ENCODE results near the gene JUP.

JUP gene

DNA sequence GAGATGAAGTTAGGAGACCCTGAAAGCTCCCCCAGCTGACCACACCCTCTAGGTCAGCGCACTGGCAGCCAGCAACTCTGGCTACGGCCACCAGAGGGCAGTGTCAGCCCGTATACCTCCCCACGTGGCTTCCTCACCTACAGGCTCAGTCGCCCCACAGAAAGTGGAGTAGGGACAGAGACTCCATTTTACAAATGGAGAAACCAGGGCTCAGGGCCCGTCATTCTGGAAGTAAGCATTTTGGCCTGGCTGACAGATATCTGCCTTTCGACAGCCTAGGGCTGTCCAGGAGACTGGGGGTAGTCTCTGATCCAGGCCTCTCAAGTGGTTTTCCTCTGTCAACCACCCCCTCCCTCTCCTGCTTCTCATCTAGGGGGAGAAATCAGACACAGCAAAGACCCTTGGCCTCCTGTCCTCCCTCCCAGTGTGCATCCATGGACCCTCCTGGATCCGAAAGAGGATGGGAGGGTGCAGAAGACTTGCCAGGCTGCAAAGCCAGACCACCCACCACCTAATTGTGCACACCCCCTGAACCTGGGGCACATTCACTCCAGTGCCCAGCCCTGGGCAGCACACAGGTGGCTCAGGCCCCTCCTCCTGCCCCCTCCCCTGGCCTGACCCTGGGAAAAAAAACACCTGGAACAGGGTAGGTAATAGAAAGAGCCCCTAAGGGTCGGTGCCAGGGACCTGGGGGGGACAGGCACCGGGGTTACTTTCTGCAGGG lies 48.3 kb downstream of the JUP start:
- Histone ChIP-seq H3K23ac (ENCODE audit: low read length) (no peak overlapping the region), H3K27me3 (ENCODE audit: insufficient read depth, low read length, poor library complexity) (peaks cover 12% of the 10 kb centered on the region), H3K79me1 (ENCODE audit: low read length) (no peaks in the 10 kb centered on the region), H2BK5ac (ENCODE audit: low read length) (peak overlapping the region; percentile 46), H3K4me1 (ENCODE audit: control insufficient read depth, low read depth, low read length) (no peaks in the 10 kb centered on the region), H3K4ac (ENCODE audit: low read depth, low read length) (peak overlapping the region; percentile 4), H4K8ac (ENCODE audit: low read depth, low read length) (peak overlapping the region; percentile 77), H3K18ac (ENCODE audit: low read length) (no peak overlapping the region), H3K4me2 (ENCODE audit: low read length) (no peak overlapping the region), H2BK15ac (replicated peaks; ENCODE audit: low read depth) (no peak overlapping the region), H4K5ac (ENCODE audit: low read length) (peak overlapping the region; percentile 91), H3K9ac (ENCODE audit: low read length) (peak overlapping the region; percentile 46), H3K36me3 (ENCODE audit: control insufficient read depth, insufficient read depth, low read length) (no peaks in the 10 kb centered on the region), H3K27ac (ENCODE audit: low read depth, low read length) (no peak overlapping the region), H3K4me3 (ENCODE audit: low read length) (no peak overlapping the region), H2AK5ac (ENCODE audit: low read length) (no peak overlapping the region), H3K56ac (ENCODE audit: low read length) (peak overlapping the region; percentile 78), H2BK120ac (ENCODE audit: low read depth, low read length) (peak overlapping the region; percentile 24), H3K79me2 (ENCODE audit: control insufficient read depth, insufficient read depth, low read length) (no peaks in the 10 kb centered on the region)
- peak; percentile 87 for DNase-seq
- WGBS (ENCODE audit: extremely low coverage, insufficient coverage, low lambda C conversion rate): no CpG with 5 or more reads among the region's 10 CpGs

DNA sequence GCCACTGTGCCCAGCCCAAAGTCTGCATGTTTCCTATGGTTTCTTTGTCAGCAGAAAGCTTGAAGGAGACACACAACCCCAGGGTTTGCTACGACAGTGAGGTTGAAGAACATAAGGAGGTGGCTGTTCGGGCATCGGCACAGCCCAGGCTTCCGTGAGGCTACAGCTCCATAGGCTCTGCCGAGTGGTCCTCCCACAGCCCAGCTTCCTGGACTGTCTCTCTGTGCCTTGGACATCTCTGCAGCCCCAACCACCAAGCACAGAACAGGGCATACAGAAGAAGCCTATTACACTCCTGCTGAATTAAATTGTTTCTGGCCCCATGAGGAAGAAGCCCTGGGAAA lies 48.9 kb downstream of the JUP start:
- Histone ChIP-seq H2AK5ac (ENCODE audit: low read length) (no peak overlapping the region), H3K4me3 (ENCODE audit: low read length) (no peak overlapping the region), H3K27ac (ENCODE audit: low read depth, low read length) (no peak overlapping the region), H3K23ac (ENCODE audit: low read length) (no peak overlapping the region), H3K79me2 (ENCODE audit: control insufficient read depth, insufficient read depth, low read length) (no peaks in the 10 kb centered on the region), H3K4me2 (ENCODE audit: low read length) (no peak overlapping the region), H2BK15ac (replicated peaks; ENCODE audit: low read depth) (no peak overlapping the region), H2BK5ac (ENCODE audit: low read length) (no peak overlapping the region), H3K18ac (ENCODE audit: low read length) (no peak overlapping the region), H3K4ac (ENCODE audit: low read depth, low read length) (no peak overlapping the region), H3K79me1 (ENCODE audit: low read length) (no peaks in the 10 kb centered on the region), H4K8ac (ENCODE audit: low read depth, low read length) (no peak overlapping the region), H3K56ac (ENCODE audit: low read length) (no peak overlapping the region), H3K36me3 (ENCODE audit: control insufficient read depth, insufficient read depth, low read length) (no peaks in the 10 kb centered on the region), H3K27me3 (ENCODE audit: insufficient read depth, low read length, poor library complexity) (peaks cover 13% of the 10 kb centered on the region), H3K4me1 (ENCODE audit: control insufficient read depth, low read depth, low read length) (no peaks in the 10 kb centered on the region), H3K9ac (ENCODE audit: low read length) (no peak overlapping the region), H2BK120ac (ENCODE audit: low read depth, low read length) (no peak overlapping the region), H4K5ac (ENCODE audit: low read length) (no peak overlapping the region)
- no CpG with 5 or more reads among the region's 5 CpGs for WGBS (ENCODE audit: extremely low coverage, insufficient coverage, low lambda C conversion rate)
- DNase-seq: no peak

DNA sequence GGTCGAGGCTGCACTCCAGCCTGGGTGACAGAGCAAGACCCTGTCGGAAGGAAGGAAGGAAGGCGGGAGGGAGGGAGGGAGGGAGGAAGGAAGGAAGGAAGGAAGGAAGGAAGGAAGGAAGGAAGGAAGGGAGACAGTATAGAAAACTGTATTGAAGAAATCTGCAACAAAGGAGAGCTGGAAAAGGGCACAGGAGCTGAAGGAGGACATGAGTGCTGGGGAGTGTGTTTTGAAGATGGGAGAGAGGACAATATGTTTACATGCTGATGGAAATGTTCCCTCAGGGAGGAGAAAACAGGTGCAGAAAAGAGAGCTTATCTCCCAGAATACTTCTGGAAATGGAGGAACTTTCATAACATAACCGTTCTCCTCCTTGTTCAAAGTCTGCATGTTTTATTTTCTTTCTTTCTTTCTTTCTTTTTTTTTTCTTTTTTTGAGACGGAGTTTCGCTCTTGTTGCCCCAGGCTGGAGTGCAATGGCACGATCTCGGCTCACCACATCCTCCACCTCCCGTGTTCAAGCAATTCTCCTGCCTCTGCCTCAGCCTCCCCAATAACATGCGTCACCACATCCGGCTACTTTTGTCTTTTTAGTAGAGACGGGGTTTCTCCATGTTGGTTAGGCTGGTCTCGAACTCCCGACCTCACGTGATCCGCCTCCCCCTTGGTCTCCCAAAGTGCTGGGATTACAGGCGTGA lies 49.4 kb downstream of the JUP start:
- WGBS (ENCODE audit: extremely low coverage, insufficient coverage, low lambda C conversion rate): no CpG with 5 or more reads among the region's 17 CpGs
- H3K56ac ChIP-seq (ENCODE audit: low read length): no peak overlapping the region
- H3K4me3 ChIP-seq (ENCODE audit: low read length): no peak overlapping the region
- no peak overlapping the region for H2BK15ac ChIP-seq (replicated peaks; ENCODE audit: low read depth)
- no peak overlapping the region for H2AK5ac ChIP-seq (ENCODE audit: low read length)
- H3K4ac ChIP-seq (ENCODE audit: low read depth, low read length): no peak overlapping the region
- H3K23ac ChIP-seq (ENCODE audit: low read length): no peak overlapping the region
- H2BK120ac ChIP-seq (ENCODE audit: low read depth, low read length): no peak overlapping the region
- no peak overlapping the region for H3K9ac ChIP-seq (ENCODE audit: low read length)
- H3K4me2 ChIP-seq (ENCODE audit: low read length): no peak overlapping the region
- H3K18ac ChIP-seq (ENCODE audit: low read length): no peak overlapping the region
- H3K27ac ChIP-seq (ENCODE audit: low read depth, low read length): no peak overlapping the region
- H3K79me2 ChIP-seq (ENCODE audit: control insufficient read depth, insufficient read depth, low read length): no peaks in the 10 kb centered on the region
- no peaks in the 10 kb centered on the region for H3K4me1 ChIP-seq (ENCODE audit: control insufficient read depth, low read depth, low read length)
- H4K5ac ChIP-seq (ENCODE audit: low read length): no peak overlapping the region
- no peak overlapping the region for H2BK5ac ChIP-seq (ENCODE audit: low read length)
- H3K79me1 ChIP-seq (ENCODE audit: low read length): no peaks in the 10 kb centered on the region
- H4K8ac ChIP-seq (ENCODE audit: low read depth, low read length): no peak overlapping the region
- H3K36me3 ChIP-seq (ENCODE audit: control insufficient read depth, insufficient read depth, low read length): no peaks in the 10 kb centered on the region
- H3K27me3 ChIP-seq (ENCODE audit: insufficient read depth, low read length, poor library complexity): peaks cover 13% of the 10 kb centered on the region
- DNase-seq: no peak

DNA sequence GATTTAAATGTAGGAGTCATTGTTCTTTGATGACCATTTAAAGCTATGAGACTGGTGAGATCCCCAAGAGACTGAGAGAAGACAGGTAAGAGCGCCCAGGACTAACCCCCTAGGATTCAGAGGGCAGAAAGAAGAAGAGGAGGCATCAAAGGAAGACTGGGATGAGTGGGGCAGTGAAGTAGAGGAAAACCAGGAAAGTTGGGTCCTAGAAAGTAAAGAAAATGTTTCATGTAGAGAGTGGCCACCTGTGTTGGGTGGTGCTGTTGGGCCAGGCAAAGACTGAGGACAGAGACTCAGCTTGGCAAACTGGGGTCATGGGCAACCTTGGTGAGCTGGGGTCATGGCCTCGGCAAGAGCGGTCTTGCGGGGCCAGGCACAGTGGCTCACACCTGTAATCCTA lies 50.8 kb downstream of the JUP start:
- DNase-seq: no peak
- H4K5ac ChIP-seq (ENCODE audit: low read length): no peak overlapping the region
- no peak overlapping the region for H2AK5ac ChIP-seq (ENCODE audit: low read length)
- no peak overlapping the region for H2BK5ac ChIP-seq (ENCODE audit: low read length)
- H2BK120ac ChIP-seq (ENCODE audit: low read depth, low read length): no peak overlapping the region
- no peaks in the 10 kb centered on the region for H3K4me1 ChIP-seq (ENCODE audit: control insufficient read depth, low read depth, low read length)
- H3K27ac ChIP-seq (ENCODE audit: low read depth, low read length): no peak overlapping the region
- no peak overlapping the region for H3K4me2 ChIP-seq (ENCODE audit: low read length)
- no peak overlapping the region for H3K9ac ChIP-seq (ENCODE audit: low read length)
- H3K23ac ChIP-seq (ENCODE audit: low read length): no peak overlapping the region
- H3K27me3 ChIP-seq (ENCODE audit: insufficient read depth, low read length, poor library complexity): peaks cover 13% of the 10 kb centered on the region
- H3K4me3 ChIP-seq (ENCODE audit: low read length): no peak overlapping the region
- H4K8ac ChIP-seq (ENCODE audit: low read depth, low read length): no peak overlapping the region
- H3K4ac ChIP-seq (ENCODE audit: low read depth, low read length): no peak overlapping the region
- no CpG with 5 or more reads among the region's 4 CpGs for WGBS (ENCODE audit: extremely low coverage, insufficient coverage, low lambda C conversion rate)
- H2BK15ac ChIP-seq (replicated peaks; ENCODE audit: low read depth): no peak overlapping the region
- no peaks in the 10 kb centered on the region for H3K36me3 ChIP-seq (ENCODE audit: control insufficient read depth, insufficient read depth, low read length)
- H3K79me2 ChIP-seq (ENCODE audit: control insufficient read depth, insufficient read depth, low read length): no peaks in the 10 kb centered on the region
- H3K56ac ChIP-seq (ENCODE audit: low read length): no peak overlapping the region
- no peaks in the 10 kb centered on the region for H3K79me1 ChIP-seq (ENCODE audit: low read length)
- no peak overlapping the region for H3K18ac ChIP-seq (ENCODE audit: low read length)

DNA sequence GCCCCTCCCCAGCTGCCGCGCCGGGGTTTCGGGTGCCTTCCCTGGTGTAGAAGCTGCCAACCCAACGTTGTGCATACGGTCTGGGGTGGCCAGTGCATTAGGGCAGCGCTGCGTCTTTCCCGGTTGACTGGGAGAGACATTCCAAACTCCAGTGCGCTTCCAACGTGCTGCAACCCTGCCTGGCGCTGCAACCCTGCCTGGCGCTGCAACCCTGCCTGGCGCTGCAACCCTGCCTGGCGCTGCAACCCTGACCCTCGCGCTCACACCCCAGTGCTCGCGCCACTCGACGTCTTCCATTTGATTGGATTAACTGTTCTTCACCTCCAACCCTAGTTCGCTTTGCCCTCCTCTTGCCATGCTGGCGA lies 51.6 kb downstream of the JUP start:
- no CpG with 5 or more reads among the region's 23 CpGs for WGBS (ENCODE audit: extremely low coverage, insufficient coverage, low lambda C conversion rate)
- Histone ChIP-seq H3K9ac (ENCODE audit: low read length) (peak overlapping the region; percentile 78), H2AK5ac (ENCODE audit: low read length) (no peak overlapping the region), H3K79me2 (ENCODE audit: control insufficient read depth, insufficient read depth, low read length) (no peaks in the 10 kb centered on the region), H3K4ac (ENCODE audit: low read depth, low read length) (no peak overlapping the region), H3K36me3 (ENCODE audit: control insufficient read depth, insufficient read depth, low read length) (no peaks in the 10 kb centered on the region), H3K27ac (ENCODE audit: low read depth, low read length) (no peak overlapping the region), H2BK15ac (replicated peaks; ENCODE audit: low read depth) (no peak overlapping the region), H3K79me1 (ENCODE audit: low read length) (no peaks in the 10 kb centered on the region), H3K4me2 (ENCODE audit: low read length) (peak overlapping the region; percentile 97), H2BK5ac (ENCODE audit: low read length) (no peak overlapping the region), H3K18ac (ENCODE audit: low read length) (no peak overlapping the region), H3K23ac (ENCODE audit: low read length) (no peak overlapping the region), H3K4me3 (ENCODE audit: low read length) (peak overlapping the region; percentile 28), H4K8ac (ENCODE audit: low read depth, low read length) (no peak overlapping the region), H3K56ac (ENCODE audit: low read length) (peak overlapping the region; percentile 95), H3K27me3 (ENCODE audit: insufficient read depth, low read length, poor library complexity) (peaks cover 13% of the 10 kb centered on the region), H3K4me1 (ENCODE audit: control insufficient read depth, low read depth, low read length) (no peaks in the 10 kb centered on the region), H4K5ac (ENCODE audit: low read length) (no peak overlapping the region), H2BK120ac (ENCODE audit: low read depth, low read length) (no peak overlapping the region)
- DNase-seq: no peak

All from mesendoderm (in vitro differentiated cells).